Smooth muscle cell of the coronary artery (primary cell): ENCODE results near the gene ZBED3. TPM values are rescaled to one million over a fixed set of nuclear protein-coding genes. Genes with fewer than 3 reads are reported as not detected.

Experiments
- total RNA-seq: library from RNA; depleted of rRNA; stranded (reverse); fragments of >200 nt; gene quantifications from 2 replicates; pipeline ENCODE4 v1.2.3, GENCODE V29; 2014; ENCODE audit warnings: low replicate concordance

The ZBED3 gene
- under 0.01 and 0.75 TPM in 2 replicates for total RNA-seq

GRCh38 chr5:77086689-77087483 lies at the start of gene ZBED3:
TSS of gene ZBED3 (minus strand) at chr5:77087285. CDS start at chr5:77077878, 9,407 bp downstream.

GRCh38 chr5:77030097-77031071 lies 56.7 kb downstream of the ZBED3 start, which contains the start of gene AGGF1:
TSS of gene AGGF1 (plus strand) at chr5:77030404. CDS start at chr5:77030767, 363 bp downstream.

Other genes with a start within 250 kb of the ZBED3 start
- not detected in 2 replicates for gene S100Z, start 237.3 kb downstream of the ZBED3 start, total RNA-seq
- gene CRHBP, start 134.2 kb downstream of the ZBED3 start, total RNA-seq = 0.38 and 0.82 TPM in 2 replicates
- 16.0 and 26.4 TPM in 2 replicates for gene AGGF1, start 56.9 kb downstream of the ZBED3 start, total RNA-seq
- 0.15 TPM in 1 of 2 replicates, not detected in the other for gene PDE8B, start 123.4 kb upstream of the ZBED3 start, total RNA-seq